Measurements from ENCODE around the gene BORCS5. TPM values are rescaled to one million over a fixed set of nuclear protein-coding genes. Genes with fewer than 3 reads are reported as not detected.

The BORCS5 gene
- total and polyA plus RNA-seq, 2 of the 8 experiments (the other 6 are each of a cell fraction or from before 2014, with no cell fraction given), result 8.3 to 17.4 TPM

GRCh38 chr12:12440784-12441428, 84.0 kb downstream of the BORCS5 start:
- H3K79me1 ChIP-seq (ENCODE audit: low read depth, low read length), result no peaks in the 10 kb centered on the region
- WGBS, 2 experiments (ENCODE audit: extremely low coverage in 1 of 2, insufficient coverage in 1 of 2, insufficient read length in 1 of 2, insufficient replicate concordance in 2 of 2, low coverage in 1 of 2, low lambda C conversion rate in 2 of 2, missing lambda C conversion rate in 1 of 2), result 88% methylated on average over 4 of the region's 4 CpGs; no CpG with 5 or more reads in 1 of the 2 experiments
- no peak for FAIRE-seq

More at GRCh38 chr12:12440784-12441428, 84.0 kb downstream of the BORCS5 start:
- no peak overlapping the region for H3K4me2 ChIP-seq (ENCODE audit: insufficient read depth in 1 of 2, low read depth in 2 of 2, low read length in 2 of 2)
- H3K79me2 ChIP-seq (ENCODE audit: control insufficient read depth in 1 of 2, insufficient read depth in 2 of 2, low read length in 2 of 2), result no peaks in the 10 kb centered on the region
- H4K20me1 ChIP-seq (replicated peaks in 1 of 2; ENCODE audit: control insufficient read depth in 1 of 2, insufficient read depth in 2 of 2, low read length in 2 of 2), result no peaks in the 10 kb centered on the region
- H2BK12ac ChIP-seq (ENCODE audit: low read depth, low read length), result 0 out of 2 replicates have a peak overlapping the region, but pooled peaks have one; percentile 5
- H3K18ac ChIP-seq (ENCODE audit: extremely low read depth, low read length), result no peak overlapping the region
- no peak overlapping the region for H2BK15ac ChIP-seq (ENCODE audit: low read length)
- ChIA-PET CTCF (ENCODE audit: partially characterized antibody) (interaction anchor here (0.9 kb wide), 1 partner anchor 226 kb away, joined by 3 read pairs; no protein-coding TSS in a partner anchor), POLR2A (ENCODE audit: partially characterized antibody) (no interaction called here)
- no peaks in the 10 kb centered on the region for H3K9me3 ChIP-seq (ENCODE audit: insufficient read depth in 2 of 2, low read depth in 1 of 2, low read length in 1 of 2)
- H4K91ac ChIP-seq (replicated peaks; ENCODE audit: insufficient read length, low read length), result no peak overlapping the region
- no peak overlapping the region for H2BK20ac ChIP-seq (ENCODE audit: low read length)
- no peaks in the 10 kb centered on the region; a peak in 1 of 7 replicates for H3K27me3 ChIP-seq (replicated peaks in 1 of 4; ENCODE audit: control insufficient read depth in 3 of 4, extremely low read depth in 1 of 4, insufficient read depth in 3 of 4, low read length in 3 of 4)
- H2AK5ac ChIP-seq (ENCODE audit: low read depth, low read length), result no peak overlapping the region
- DNase-seq (ENCODE audit: low read depth in 1 of 2, low spot score in 2 of 2), result no peak
- H4K8ac ChIP-seq (ENCODE audit: extremely low read depth, insufficient read depth, low read length), result no peak overlapping the region
- H3K36me3 ChIP-seq (ENCODE audit: control insufficient read depth in 2 of 4, insufficient read depth in 4 of 4, low read length in 3 of 4), result peaks cover 0 to 7% (median 2%) of the 10 kb centered on the region in 4 experiments; a peak in 2 of 8 replicates
- no peak overlapping the region for H3K56ac ChIP-seq (replicated peaks; ENCODE audit: insufficient read length, low read depth, low read length)
- no peak overlapping the region for H2BK120ac ChIP-seq (replicated peaks; ENCODE audit: low read depth, low read length)
- H3K23me2 ChIP-seq (ENCODE audit: low read depth, low read length), result no peaks in the 10 kb centered on the region
- H3K4ac ChIP-seq (replicated peaks; ENCODE audit: insufficient read length, low read depth, low read length), result no peak overlapping the region
- H3K23ac ChIP-seq (ENCODE audit: insufficient read length), result no peak overlapping the region
- H2AFZ ChIP-seq (ENCODE audit: low read length), result no peak overlapping the region
- H3K4me3 ChIP-seq (ENCODE audit: extremely low read depth in 1 of 4, insufficient read depth in 2 of 4, low read depth in 3 of 4, low read length in 4 of 4), result no peak overlapping the region
- TF ChIP-seq CREB1 (IDR thresholded peaks at IDR 0.05) (no peak), ZNF274 (IDR thresholded peaks at IDR 0.05; ENCODE audit: borderline replicate concordance, extremely low read depth, low read length) (no peak), KDM5A (IDR thresholded peaks at IDR 0.05; ENCODE audit: low read length) (no peak), CTCF (IDR thresholded peaks at IDR 0.05; ENCODE audit: control extremely low read depth in 1 of 3, insufficient read depth in 1 of 3, low read depth in 1 of 3, low read length in 3 of 3) (no peak), JUND (IDR thresholded peaks at IDR 0.05; ENCODE audit: low read length) (no peak), JUN (IDR thresholded peaks at IDR 0.05; ENCODE audit: low read depth, low read length) (no peak)
- no peaks in the 10 kb centered on the region for H3K4me1 ChIP-seq (replicated peaks in 1 of 4; ENCODE audit: control insufficient read depth in 3 of 4, insufficient read depth in 4 of 4, low read length in 3 of 4)
- H3K9ac ChIP-seq (replicated peaks in 1 of 4; ENCODE audit: extremely low read depth in 1 of 4, low read depth in 3 of 4, low read length in 3 of 4), result no peak overlapping the region
- H3K14ac ChIP-seq (ENCODE audit: insufficient read length), result no peak overlapping the region
- no peak overlapping the region for H4K5ac ChIP-seq (ENCODE audit: insufficient read length, low read depth, low read length)
- H2BK5ac ChIP-seq (ENCODE audit: low read depth, low read length), result no peak overlapping the region
- H3K27ac ChIP-seq (ENCODE audit: low read depth, low read length), result no peak overlapping the region
